DMS114 treated with DMSO at 0.1 percent for 48 hours (cell line): ENCODE measurements around the gene PTRH1.

Source experiments
- DNase-seq: peaks from one replicate; lab custom pipeline; 2025; ENCODE audit not compliant: unreplicated experiment; lab: John Stamatoyannopoulos, UW

Gene PTRH1

GRCh38 chr9:127698386-127698785 is 17.1 kb downstream of the PTRH1 start:
- DNase-seq, result no peak

- DNase-seq, result no peak
Observed at GRCh38 chr9:127697575-127697974, 17.9 kb downstream of the PTRH1 start.

GRCh38 chr9:127694890-127695720 is 20.4 kb downstream of the PTRH1 start:
- DNase-seq, result no peak

GRCh38 chr9:127693697-127694096 is 21.8 kb downstream of the PTRH1 start:
- no peak for DNase-seq

GRCh38 chr9:127693143-127693542 is 22.3 kb downstream of the PTRH1 start:
- no peak for DNase-seq

GRCh38 chr9:127692071-127692470 is 23.4 kb downstream of the PTRH1 start:
- no peak for DNase-seq

- no peak for DNase-seq
Observed at GRCh38 chr9:127690735-127691134, 24.7 kb downstream of the PTRH1 start.

- DNase-seq, result no peak
Observed at GRCh38 chr9:127689329-127690000, 26.0 kb downstream of the PTRH1 start.

- DNase-seq, result no peak
Observed at GRCh38 chr9:127686461-127687393, 28.7 kb downstream of the PTRH1 start.

GRCh38 chr9:127684576-127684975 is 30.9 kb downstream of the PTRH1 start:
- DNase-seq, result no peak

GRCh38 chr9:127683723-127684122 is 31.7 kb downstream of the PTRH1 start:
- DNase-seq, result no peak

- no peak for DNase-seq
Observed at GRCh38 chr9:127682351-127683136, 32.9 kb downstream of the PTRH1 start.

GRCh38 chr9:127680846-127681245 is 34.6 kb downstream of the PTRH1 start:
- no peak for DNase-seq

GRCh38 chr9:127680226-127680625 is 35.2 kb downstream of the PTRH1 start:
- no peak for DNase-seq

- no peak for DNase-seq
Observed at GRCh38 chr9:127679506-127679905, 36.0 kb downstream of the PTRH1 start.

GRCh38 chr9:127676638-127677037 is 38.8 kb downstream of the PTRH1 start:
- DNase-seq, result no peak

GRCh38 chr9:127673234-127673633 is 42.2 kb downstream of the PTRH1 start:
- no peak for DNase-seq

GRCh38 chr9:127667906-127668305 is 47.6 kb downstream of the PTRH1 start:
- DNase-seq, result no peak

- no peak for DNase-seq
Observed at GRCh38 chr9:127667127-127667844, 48.2 kb downstream of the PTRH1 start.
